ENCODE measurements around the gene SRGAP3. TPM values are rescaled to one million over a fixed set of nuclear protein-coding genes. Genes with fewer than 3 reads are reported as not detected.

Gene SRGAP3
- total and polyA plus RNA-seq, 3 donors from 2014 or later: 16.5 to 65.9 (median 58.5) TPM

- H3K27me3 ChIP-seq: no peaks in the 10 kb centered on the region
- no peak for TF ChIP-seq POLR2A (IDR thresholded peaks at IDR 0.05)
- TF ChIP-seq CTCF (IDR thresholded peaks at IDR 0.05): no peak
- no peak overlapping the region for H3K4me3 ChIP-seq
- intact Hi-C loops (cut with DNase I; ENCODE audit: low total_unique reads): no loop called here
- H3K27ac ChIP-seq: no peak overlapping the region
- peaks cover 3% of the 10 kb centered on the region for H3K4me1 ChIP-seq
- no peaks in the 10 kb centered on the region for H3K36me3 ChIP-seq (ENCODE audit: low read depth, missing control alignments)
- H3K9me3 ChIP-seq: no peaks in the 10 kb centered on the region
- no peak for DNase-seq
- WGBS, 2 donors: 73 to 91% methylated on average over 7 to 10 of the region's 10 CpGs
Measured at GRCh38 chr3:9193633-9194195, 55.7 kb downstream of the SRGAP3 start.

- peaks cover 3% of the 10 kb centered on the region for H3K4me1 ChIP-seq
- TF ChIP-seq CTCF (IDR thresholded peaks at IDR 0.05) (no peak), POLR2A (IDR thresholded peaks at IDR 0.05) (no peak)
- no peaks in the 10 kb centered on the region for H3K27me3 ChIP-seq
- no peaks in the 10 kb centered on the region for H3K36me3 ChIP-seq (ENCODE audit: low read depth, missing control alignments)
- H3K4me3 ChIP-seq: no peak overlapping the region
- H3K27ac ChIP-seq: no peak overlapping the region
- 84 to 91% methylated on average over 4 of the region's 4 CpGs for WGBS, 2 donors
- intact Hi-C loops (cut with DNase I; ENCODE audit: low total_unique reads): no loop called here
- no peak for DNase-seq
- H3K9me3 ChIP-seq: no peaks in the 10 kb centered on the region
Measured at GRCh38 chr3:9193211-9193610, 56.2 kb downstream of the SRGAP3 start.

GRCh38 chr3:9192248-9193025, 57.0 kb downstream of the SRGAP3 start:
- H3K9me3 ChIP-seq: no peaks in the 10 kb centered on the region
- TF ChIP-seq POLR2A (IDR thresholded peaks at IDR 0.05) (no peak), CTCF (IDR thresholded peaks at IDR 0.05) (no peak)
- H3K27ac ChIP-seq: no peak overlapping the region
- intact Hi-C loops (cut with DNase I; ENCODE audit: low total_unique reads): no loop called here
- H3K27me3 ChIP-seq: no peaks in the 10 kb centered on the region
- H3K36me3 ChIP-seq (ENCODE audit: low read depth, missing control alignments): no peaks in the 10 kb centered on the region
- no peak for DNase-seq
- 70 to 84% methylated on average over 9 of the region's 9 CpGs for WGBS, 2 donors
- H3K4me1 ChIP-seq: peaks cover 3% of the 10 kb centered on the region
- no peak overlapping the region for H3K4me3 ChIP-seq

GRCh38 chr3:9190276-9190675, 59.2 kb downstream of the SRGAP3 start:
- Histone ChIP-seq H3K27me3 (no peaks in the 10 kb centered on the region), H3K4me1 (no peaks in the 10 kb centered on the region), H3K9me3 (no peaks in the 10 kb centered on the region), H3K27ac (no peak overlapping the region), H3K4me3 (no peak overlapping the region), H3K36me3 (ENCODE audit: low read depth, missing control alignments) (no peaks in the 10 kb centered on the region)
- 93% methylated on average over 8 of the region's 8 CpGs for WGBS, 2 donors
- TF ChIP-seq CTCF (IDR thresholded peaks at IDR 0.05) (no peak), POLR2A (IDR thresholded peaks at IDR 0.05) (no peak)
- no peak for DNase-seq
- intact Hi-C loops (cut with DNase I; ENCODE audit: low total_unique reads): no loop called here

All from testis (tissue), 3 donors.